Heart left ventricle (tissue), 16 donors: ENCODE results near the gene FHL1. TPM values are rescaled to one million over a fixed set of nuclear protein-coding genes. Genes with fewer than 3 reads are reported as not detected.

Experiments
- ATAC-seq, 4 donors: fragments of 200-7000 bp; cut with Tn5 transposase; one replicate each; pipeline ENCODE4 v1.9.1; 2020 to 2022; ENCODE audit warnings: moderate library complexity in 4 of 4, mild to moderate bottlenecking in 3 of 4, moderate number of reproducible peaks in 1 of 4
- DNase-seq, 5 donors: peaks; one replicate each; pipeline ENCODE4 v3.0.0-alpha.2; 2020
- H3K27ac ChIP-seq, 12 donors: fragments of 200-600 bp; sonication (generic) in 4 of 12; one replicate each; pipeline versions ENCODE4 v1.5.0 to v1.8.0; 2016 to 2022; ENCODE audit warnings: mild to moderate bottlenecking in 2 of 12
- H3K27me3 ChIP-seq, 9 donors: fragments of 200-600 bp; sonication (generic) in 2 of 9; one replicate each; pipeline versions ENCODE4 v1.5.1 to v1.8.0; 2016 to 2022; ENCODE audit warnings: mild to moderate bottlenecking in 3 of 9
- H3K36me3 ChIP-seq, 9 donors: fragments of 200-600 bp; sonication (generic) in 2 of 9; one replicate each; pipeline versions ENCODE4 v1.5.0 to v1.8.0; 2018 to 2022; ENCODE audit warnings: mild to moderate bottlenecking in 2 of 9
- H3K4me1 ChIP-seq, 12 donors: fragments of 200-600 bp; sonication (generic) in 4 of 12; one replicate each; pipeline versions ENCODE4 v1.5.0 to v1.8.0; 2016 to 2022; ENCODE audit warnings: mild to moderate bottlenecking in 3 of 12
- H3K4me3 ChIP-seq, 12 donors: fragments of 200-600 bp; sonication (generic) in 4 of 12; one replicate each; pipeline versions ENCODE4 v1.5.0 to v1.8.0; 2017 to 2022; ENCODE audit warnings: mild to moderate bottlenecking in 9 of 12, moderate library complexity in 4 of 12
- H3K9me3 ChIP-seq, 12 donors: fragments of 200-600 bp; sonication (generic) in 4 of 12; one replicate each; pipeline versions ENCODE4 v1.5.0 to v1.8.0; 2016 to 2022; ENCODE audit warnings: mild to moderate bottlenecking in 1 of 12
- CTCF ChIP-seq, 12 donors: fragments of 200-600 bp; sonication (generic) in 4 of 12; IDR thresholded peaks; one replicate each; pipeline versions ENCODE4 v1.5.0 to v1.8.0; 2018 to 2022; ENCODE audit warnings: antibody characterized with exemption in 12 of 12, mild to moderate bottlenecking in 5 of 12
- POLR2A ChIP-seq, 2 donors: fragments of 450-650 bp; IDR thresholded peaks; one replicate each; pipeline ENCODE4 v1.6.1; 2017; ENCODE audit warnings: antibody characterized with exemption in 2 of 2, mild to moderate bottlenecking in 2 of 2, moderate library complexity in 2 of 2
- WGBS, 4 donors: extraction: QIAGEN DNeasy Blood & Tissue Kit in 2 of 4; methylation state at CpG; one replicate each; pipeline versions ENCODE4 v1.1.5 to v1.1.7; 2013 to 2018; 5-methylcytosine and 5-hydroxymethylcytosine counted together
- intact Hi-C, 10 donors: fragments of 100-400 bp; cut with DNase I; formaldehyde crosslinking; loops; one replicate each; pipeline versions ENCODE4 v1.11.1 to v1.14.2; 2022
- polyA plus RNA-seq, 2 donors: library from polyadenylated mRNA; stranded (reverse); fragments of 200-250 nt; gene quantifications; one replicate each; pipeline ENCODE4 v1.2.3, GENCODE V29; 2013
- total RNA-seq, 9 donors: library from RNA; depleted of rRNA in 2 of 9; stranded (reverse); fragments of >200 nt in 2 of 9; fragmentation: NEBNext Ultra II Directional in 3 of 9; extraction: Animal tissue kit (Norgen Biotek cat#: 25700) in 3 of 9; gene quantifications; one replicate each; pipeline versions ENCODE4 v1.1.0 to v1.2.4, GENCODE V29; 2016 to 2023
- donor health status: ischemic (EF 13 %, LVEDD 7.1; RV severe dilation, severe dysfunction).
- donor health status: healthy with polysubstance abuse.
- donor health status: DM: no; HTN: yes; CAD: no.
- donor health status: DM: no; HTN: no; CAD: no.
- donor health status: ischemic (EF 25% LVEDD 6.9; RV normal size, moderate dysfunction).
- donor health status: ischemic (EF 25% LVEDD 5.7; RV mildly dilated, moderate dysfunction).
- donor health status: healthy.
- donor health status: DM: yes; HTN: yes; CAD: no.
- donor health status: ischemic (EF 35%, LVEDD 5.7; RV mildly dilated, moderate dysfunction).
- donor health status: nonischemic (EF 11% LVEDD 7.7; RV severe dilation, severe dysfunction).
- donor health status: DM: yes; HTN: yes; CAD: no.
- donor health status: PGD.
- donor health status: ischemic (EF 29% LVEDD 5.4; RV normal size, mild dysfunction).
- donor health status: nonischemic (EF 23%, LVEDD 6.1; RV moderate dilation, normal function).

Gene FHL1
- total and polyA plus RNA-seq, 11 donors: 1,119 to 4,800 (median 2,127) TPM

GRCh38 chrX:136199365-136199764, 52.0 kb downstream of the FHL1 start:
- 43 to 62% (median 54%) methylated on average over 4 of the region's 4 CpGs for WGBS, 4 donors
- ATAC-seq: peak in 2 of 4 donors; percentile 14 to 17
- TF ChIP-seq POLR2A (IDR thresholded peaks at IDR 0.05) (no peak), CTCF (IDR thresholded peaks at IDR 0.05) (no peak)

GRCh38 chrX:136200466-136200865, 53.1 kb downstream of the FHL1 start:
- intact Hi-C loops: loop anchor here in 2 of 10 donors (2.0 kb wide), 1 partner anchor 30 kb away; no protein-coding TSS in a partner anchor
- ATAC-seq (peak; percentile 32 to 52 (median 39)), DNase-seq (no peak)
- H3K27me3 ChIP-seq: peaks cover 0 to 16% (median 0%) of the 10 kb centered on the region in 9 donors
- peak overlapping the region in 11 of 12 donors; percentile 5 to 56 (median 47) for H3K4me3 ChIP-seq
- H3K36me3 ChIP-seq: no peaks in the 10 kb centered on the region
- peak overlapping the region; percentile 67 to 93 (median 86) for H3K27ac ChIP-seq
- 15 to 55% (median 27%) methylated on average over 2 of the region's 2 CpGs for whole genome bisulfite sequencing, 4 donors
- peaks cover 3 to 72% (median 30%) of the 10 kb centered on the region in 12 donors for H3K4me1 ChIP-seq
- no peaks in the 10 kb centered on the region for H3K9me3 ChIP-seq
- TF ChIP-seq CTCF (IDR thresholded peaks at IDR 0.05) (peak; percentile 14 to 51 (median 38)), POLR2A (IDR thresholded peaks at IDR 0.05) (no peak)

More at GRCh38 chrX:136199365-136199764, 52.0 kb downstream of the FHL1 start:
- intact Hi-C loops: loop anchor here in 1 of 10 donors (10.0 kb wide), 1 partner anchor 675 kb away; the partner anchor contains the start of gene INTS6L
- Histone ChIP-seq H3K4me3 (peak overlapping the region in 11 of 12 donors; percentile 5 to 56 (median 47)), H3K4me1 (peaks cover 3 to 72% (median 26%) of the 10 kb centered on the region in 12 donors), H3K27me3 (peaks cover 0 to 16% (median 0%) of the 10 kb centered on the region in 9 donors), H3K36me3 (no peaks in the 10 kb centered on the region), H3K27ac (peak overlapping the region; percentile 67 to 93 (median 86)), H3K9me3 (no peaks in the 10 kb centered on the region)
- no peak for DNase-seq

- Histone ChIP-seq H3K27me3 (peaks cover 0 to 11% (median 0%) of the 10 kb centered on the region in 9 donors), H3K36me3 (peaks cover 0 to 7% (median 4%) of the 10 kb centered on the region in 9 donors), H3K4me3 (peak overlapping the region in 8 of 12 donors; percentile 46 to 56 (median 48)), H3K4me1 (peaks cover 0 to 72% (median 29%) of the 10 kb centered on the region in 12 donors), H3K9me3 (no peaks in the 10 kb centered on the region), H3K27ac (peak overlapping the region in 10 of 12 donors; percentile 75 to 93 (median 88))
- ATAC-seq: no peak
- no peak for TF ChIP-seq POLR2A (IDR thresholded peaks at IDR 0.05)
- intact Hi-C loops: loop anchor here in 2 of 10 donors (2.0 kb wide), 1 partner anchor 31 kb away; no protein-coding TSS in a partner anchor
- WGBS, 4 donors: 67 to 74% (median 69%) methylated on average over 5 of the region's 5 CpGs
- no peak for DNase-seq
Observed at GRCh38 chrX:136201601-136202000, 54.3 kb downstream of the FHL1 start.

- 56 to 71% (median 63%) methylated on average over 5 of the region's 5 CpGs for WGBS, 4 donors
- intact Hi-C loops: no loop called here
- Histone ChIP-seq H3K9me3 (no peaks in the 10 kb centered on the region), H3K27me3 (peaks cover 0 to 15% (median 0%) of the 10 kb centered on the region in 9 donors), H3K27ac (peak overlapping the region in 10 of 12 donors; percentile 6 to 93 (median 88)), H3K36me3 (peaks cover 0 to 20% (median 17%) of the 10 kb centered on the region in 9 donors), H3K4me1 (peaks cover 0 to 76% (median 31%) of the 10 kb centered on the region in 12 donors), H3K4me3 (peak overlapping the region in 6 of 12 donors; percentile 2 to 51 (median 16))
- ATAC-seq (no peak), DNase-seq (no peak)
- TF ChIP-seq POLR2A (IDR thresholded peaks at IDR 0.05) (no peak), CTCF (IDR thresholded peaks at IDR 0.05) (no peak)
Observed at GRCh38 chrX:136202889-136203288, 55.6 kb downstream of the FHL1 start.
